Caco-2 (cell line): Measurements from ENCODE around the gene AGTPBP1. TPM values are rescaled to one million over a fixed set of nuclear protein-coding genes. Genes with fewer than 3 reads are reported as not detected.

Experiments used
- BruUV-seq: library from RNA; stranded (reverse); fragments of 400-500 nt; replicated peaks from 2 replicates; lab custom pipeline; 2021; lab: Mats Ljungman, UMichigan
- CTCF ChIA-PET: fragments of 300-600 bp; sonication (Branson Sonifier 250); formaldehyde crosslinking; loops from one replicate; lab custom pipeline; 2022; ENCODE audit warnings: antibody characterized with exemption; lab: Charles Lee
- POLR2A ChIA-PET: fragments of 300-600 bp; sonication (Branson Sonifier 250); formaldehyde crosslinking; loops from one replicate; lab custom pipeline; 2022; ENCODE audit warnings: antibody characterized with exemption; lab: Charles Lee
- DNase-seq, 2 experiments: peaks; one replicate each; pipeline versions ENCODE4 v3.0.0 to v3.0.0-alpha.2; 2020 to 2022
- H3K27me3 ChIP-seq: replicated peaks from 2 replicates; pipeline ENCODE4 v1.6.0; 2011; ENCODE audit warnings: low read length; ENCODE audit not compliant: control insufficient read depth, insufficient read depth
- H3K36me3 ChIP-seq: 2 replicates; pipeline ENCODE4 v1.5.1; 2011; ENCODE audit warnings: low read length; ENCODE audit not compliant: control insufficient read depth, insufficient read depth
- H3K4me1 ChIP-seq: fragments of 250-450 bp; sonication (Bioruptor Pico); 2 replicates; pipeline ENCODE4 v1.5.1; 2020; ENCODE audit warnings: mild to moderate bottlenecking
- H3K4me3 ChIP-seq: 2 replicates; pipeline ENCODE4 v1.5.1; 2011; ENCODE audit warnings: low read depth, mild to moderate bottlenecking, control low read depth, low read length
- H3K9me3 ChIP-seq: fragments of 250-450 bp; sonication (Bioruptor Pico); 2 replicates; pipeline ENCODE4 v1.5.1; 2020; ENCODE audit warnings: mild to moderate bottlenecking, moderate library complexity
- H3K27ac Mint-ChIP-seq: one replicate; pipeline ENCODE4 v1.8.0; 2022; ENCODE audit warnings: mixed read lengths; ENCODE audit not compliant: unreplicated experiment
- H3K27me3 Mint-ChIP-seq: one replicate; pipeline ENCODE4 v1.8.0; 2022; ENCODE audit warnings: mixed read lengths; ENCODE audit not compliant: insufficient read depth, unreplicated experiment
- H3K36me3 Mint-ChIP-seq: one replicate; pipeline ENCODE4 v1.8.0; 2022; ENCODE audit warnings: mild to moderate bottlenecking, mixed read lengths; ENCODE audit not compliant: insufficient read depth, unreplicated experiment
- H3K4me1 Mint-ChIP-seq: one replicate; pipeline ENCODE4 v1.8.0; 2022; ENCODE audit warnings: low read depth, mixed read lengths; ENCODE audit not compliant: unreplicated experiment
- H3K4me3 Mint-ChIP-seq: one replicate; pipeline ENCODE4 v1.8.0; 2022; ENCODE audit warnings: mild to moderate bottlenecking, moderate library complexity, mixed read lengths; ENCODE audit not compliant: unreplicated experiment
- H3K9me3 Mint-ChIP-seq: one replicate; pipeline ENCODE4 v1.8.0; 2022; ENCODE audit warnings: mixed read lengths; ENCODE audit not compliant: unreplicated experiment
- CTCF ChIP-seq, 2 experiments: fragments of 200-600 bp in 1 of 2; IDR thresholded peaks; 1 replicate in 1 of 2; 2 replicates in 1 of 2; pipeline versions ENCODE4 v1.5.1 to v1.8.0; 2011 to 2022; ENCODE audit warnings: antibody characterized with exemption in 1 of 2, control low read depth in 1 of 2, inconsistent platforms in 1 of 2, low read depth in 1 of 2, low read length in 1 of 2, mild to moderate bottlenecking in 1 of 2, moderate library complexity in 1 of 2; ENCODE audit not compliant: insufficient read depth in 1 of 2, severe bottlenecking in 1 of 2, unreplicated experiment in 1 of 2
- intact Hi-C: fragments of 100-400 bp; cut with micrococcal nuclease; formaldehyde crosslinking; loops from one replicate; pipeline ENCODE4 v1.10.0; 2022; ENCODE audit not compliant: unreplicated experiment
- total RNA-seq: library from RNA; stranded (reverse); gene quantifications from 2 replicates; pipeline ENCODE4 v1.2.3, GENCODE V29; 2022

Gene AGTPBP1
- total RNA-seq, 1 experiment from 2014 or later = 14.0 TPM

GRCh38 chr9:85713897-85714296 lies 27.9 kb downstream of the AGTPBP1 start:
- Mint-ChIP-seq H3K27me3 (no peaks in the 10 kb centered on the region), H3K36me3 (no peaks in the 10 kb centered on the region), H3K4me1 (no peaks in the 10 kb centered on the region), H3K9me3 (peaks cover 10% of the 10 kb centered on the region), H3K4me3 (no peak overlapping the region), H3K27ac (no peak overlapping the region)
- intact Hi-C loops = no loop called here
- H3K9me3 ChIP-seq = no peaks in the 10 kb centered on the region
- no peaks in the 10 kb centered on the region for H3K36me3 ChIP-seq
- CTCF ChIA-PET = no interaction called here
- no peak overlapping the region for H3K4me3 ChIP-seq
- BruUV-seq = no TSS peak
- POLR2A ChIA-PET = no interaction called here
- H3K4me1 ChIP-seq = no peaks in the 10 kb centered on the region
- no peaks in the 10 kb centered on the region for H3K27me3 ChIP-seq
- DNase-seq = no peak
- no peak for TF ChIP-seq CTCF (IDR thresholded peaks at IDR 0.05; ENCODE audit: insufficient read depth in 1 of 2, low read depth in 1 of 2, low read length in 1 of 2, severe bottlenecking in 1 of 2, unreplicated experiment in 1 of 2)

- no peak for TF ChIP-seq CTCF (IDR thresholded peaks at IDR 0.05; ENCODE audit: insufficient read depth in 1 of 2, low read depth in 1 of 2, low read length in 1 of 2, severe bottlenecking in 1 of 2, unreplicated experiment in 1 of 2)
- CTCF ChIA-PET = no interaction called here
- peaks cover 8% of the 10 kb centered on the region for H3K9me3 Mint-ChIP-seq
- intact Hi-C loops = no loop called here
- no peaks in the 10 kb centered on the region for H3K36me3 Mint-ChIP-seq
- Histone ChIP-seq H3K4me3 (no peak overlapping the region), H3K36me3 (no peaks in the 10 kb centered on the region), H3K4me1 (no peaks in the 10 kb centered on the region), H3K27me3 (no peaks in the 10 kb centered on the region), H3K9me3 (no peaks in the 10 kb centered on the region)
- BruUV-seq = no TSS peak
- H3K27ac Mint-ChIP-seq = peak overlapping the region; percentile 70
- no peak overlapping the region for H3K4me3 Mint-ChIP-seq
- no peaks in the 10 kb centered on the region for H3K27me3 Mint-ChIP-seq
- DNase-seq = no peak
- H3K4me1 Mint-ChIP-seq = no peaks in the 10 kb centered on the region
- POLR2A ChIA-PET = no interaction called here
These were observed 37.0 kb downstream of the AGTPBP1 start for GRCh38 chr9:85704744-85705143.

- no peaks in the 10 kb centered on the region for H3K36me3 ChIP-seq
- intact Hi-C loops = no loop called here
- DNase-seq = no peak
- no TSS peak for BruUV-seq
- H3K27me3 Mint-ChIP-seq = no peaks in the 10 kb centered on the region
- H3K9me3 ChIP-seq = no peaks in the 10 kb centered on the region
- H3K4me3 ChIP-seq = no peak overlapping the region
- no peaks in the 10 kb centered on the region for H3K4me1 ChIP-seq
- ChIA-PET POLR2A (no interaction called here), CTCF (no interaction called here)
- H3K4me3 Mint-ChIP-seq = no peak overlapping the region
- H3K27me3 ChIP-seq = no peaks in the 10 kb centered on the region
- H3K27ac Mint-ChIP-seq = no peak overlapping the region
- no peaks in the 10 kb centered on the region for H3K4me1 Mint-ChIP-seq
- no peaks in the 10 kb centered on the region for H3K36me3 Mint-ChIP-seq
- no peak for TF ChIP-seq CTCF (IDR thresholded peaks at IDR 0.05; ENCODE audit: insufficient read depth in 1 of 2, low read depth in 1 of 2, low read length in 1 of 2, severe bottlenecking in 1 of 2, unreplicated experiment in 1 of 2)
- H3K9me3 Mint-ChIP-seq = no peaks in the 10 kb centered on the region
These were observed 38.4 kb downstream of the AGTPBP1 start for GRCh38 chr9:85703398-85703797.
